Cardiac septum (tissue), 1 donor: ENCODE measurements around the gene FAM240A. TPM values are rescaled to one million over a fixed set of nuclear protein-coding genes. Genes with fewer than 3 reads are reported as not detected.

Experiments used
- DNase-seq: peaks from one replicate; pipeline ENCODE4 v3.0.0-alpha.2; 2020; ENCODE audit warnings: low spot score
- intact Hi-C: fragments of 100-400 bp; cut with DNase I; formaldehyde crosslinking; loops from one replicate; pipeline ENCODE4 v1.14.0; 2022
- total RNA-seq: library from RNA; stranded (reverse); fragmentation: NEBNext Ultra II Directional; extraction: Animal tissue kit (Norgen Biotek cat#: 25700); gene quantifications from one replicate; pipeline ENCODE4 v1.2.1, GENCODE V29; 2021
- donor health status: DM: no; HTN: no; CAD: no.

FAM240A gene
- total RNA-seq, 1 donor from 2014 or later, result not detected

DNA sequence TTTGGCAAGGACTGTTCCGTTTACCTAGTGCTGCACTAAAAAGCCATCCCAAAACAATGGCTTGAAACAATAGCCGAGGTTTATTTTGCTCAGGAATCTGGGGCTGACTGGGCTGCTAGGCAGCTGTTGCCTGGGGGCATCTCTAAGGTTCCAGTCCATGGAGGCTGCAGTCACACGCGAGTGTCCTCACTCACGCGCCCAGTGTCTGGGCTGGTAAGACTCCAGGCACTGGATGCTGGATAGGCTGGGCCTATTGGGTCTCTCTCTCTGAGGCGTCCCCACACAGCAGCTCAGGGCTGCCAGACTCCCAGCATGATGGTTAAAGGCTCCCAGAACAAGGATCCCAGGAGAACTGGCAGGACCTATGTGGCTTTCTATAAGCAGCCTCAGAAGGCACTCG is 47.0 kb downstream of the FAM240A start:
- intact Hi-C loops, result no loop called here
- DNase-seq, result no peak

GRCh38 chr3:46660003-46660402 is 47.7 kb downstream of the FAM240A start:
- no peak for DNase-seq

GRCh38 chr3:46660543-46661523 is 48.5 kb downstream of the FAM240A start:
- peak; percentile 81 for DNase-seq
- intact Hi-C loops, result loop anchor here (1.0 kb wide), 1 partner anchor 95 kb away; the partner anchor contains the start of gene LRRC2

More at GRCh38 chr3:46660003-46660402, 47.7 kb downstream of the FAM240A start:
- intact Hi-C loops, result loop anchor here (1.0 kb wide), 1 partner anchor 94 kb away; the partner anchor contains the start of gene LRRC2

GRCh38 chr3:46661776-46662766 is 49.7 kb downstream of the FAM240A start:
- intact Hi-C loops, result no loop called here
- DNase-seq, result no peak

GRCh38 chr3:46662771-46663551 is 50.6 kb downstream of the FAM240A start:
- intact Hi-C loops, result no loop called here

DNA sequence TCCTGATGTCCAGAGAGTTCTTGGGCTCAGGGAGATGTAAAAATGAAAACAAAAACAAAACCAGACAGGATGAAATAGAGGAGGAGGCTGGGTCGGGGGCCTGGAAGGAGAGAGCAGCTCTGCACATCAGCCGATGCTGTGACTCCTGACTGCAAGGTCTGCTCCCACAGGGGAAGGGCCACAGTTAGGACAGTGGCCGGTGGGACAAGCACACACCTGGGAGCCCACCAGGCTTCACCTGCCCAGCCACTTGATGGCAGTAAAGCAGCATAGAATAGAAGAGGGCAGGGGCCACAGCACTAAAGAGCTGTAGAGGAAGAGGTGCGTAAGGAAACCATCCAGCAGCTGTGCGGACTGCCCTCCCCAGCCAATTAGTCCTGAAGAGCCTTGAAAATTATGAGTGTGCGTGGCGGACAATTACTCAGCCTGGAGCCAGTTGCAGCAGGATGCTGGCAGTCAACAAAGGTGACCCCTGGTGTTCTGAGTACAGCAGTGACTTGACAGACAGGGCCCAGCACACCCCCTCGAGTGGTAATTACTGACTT is 51.3 kb downstream of the FAM240A start:
- intact Hi-C loops, result no loop called here
- no peak for DNase-seq

More at GRCh38 chr3:46662771-46663551, 50.6 kb downstream of the FAM240A start:
- DNase-seq, result no peak

DNA sequence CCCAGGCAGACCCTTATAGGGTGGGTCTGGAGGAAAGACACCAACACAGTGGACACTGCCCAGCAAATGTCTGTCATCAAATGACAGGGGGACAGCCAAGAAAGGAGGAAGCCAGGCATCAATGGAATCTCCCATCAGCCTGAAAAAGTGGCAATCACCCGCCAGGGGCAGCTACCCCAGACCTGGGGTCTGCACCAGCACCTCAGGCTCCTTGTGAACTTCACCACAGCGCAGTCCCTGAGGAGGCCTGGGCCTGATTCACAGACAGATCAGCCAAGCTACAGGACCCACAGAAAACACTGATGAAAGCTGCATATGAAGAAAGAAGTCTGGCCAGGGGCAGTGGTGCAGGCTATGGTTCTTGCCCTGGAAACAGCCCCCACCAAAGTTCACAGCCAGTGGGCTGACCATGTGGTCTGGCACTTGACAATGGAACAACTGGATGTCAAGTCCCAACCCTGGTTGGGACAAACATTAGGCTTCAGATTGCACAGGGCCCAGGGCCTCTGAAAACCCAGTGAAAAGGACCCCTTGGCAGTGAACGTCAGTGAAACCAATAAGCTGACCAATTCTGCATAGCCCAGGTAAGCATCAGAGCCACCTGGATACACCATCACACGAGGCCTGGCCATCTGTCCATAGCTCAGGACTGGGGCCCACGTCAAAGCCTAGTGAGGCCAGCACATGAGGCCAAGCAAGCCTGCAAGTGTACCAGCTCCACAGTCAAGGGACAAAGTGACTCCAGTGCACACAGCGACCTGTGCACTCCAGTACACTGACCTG is 52.1 kb downstream of the FAM240A start:
- intact Hi-C loops, result no loop called here
- peak; percentile 73 for DNase-seq

GRCh38 chr3:46664971-46665762 is 52.8 kb downstream of the FAM240A start:
- intact Hi-C loops, result no loop called here
- peak; percentile 76 for DNase-seq

DNA sequence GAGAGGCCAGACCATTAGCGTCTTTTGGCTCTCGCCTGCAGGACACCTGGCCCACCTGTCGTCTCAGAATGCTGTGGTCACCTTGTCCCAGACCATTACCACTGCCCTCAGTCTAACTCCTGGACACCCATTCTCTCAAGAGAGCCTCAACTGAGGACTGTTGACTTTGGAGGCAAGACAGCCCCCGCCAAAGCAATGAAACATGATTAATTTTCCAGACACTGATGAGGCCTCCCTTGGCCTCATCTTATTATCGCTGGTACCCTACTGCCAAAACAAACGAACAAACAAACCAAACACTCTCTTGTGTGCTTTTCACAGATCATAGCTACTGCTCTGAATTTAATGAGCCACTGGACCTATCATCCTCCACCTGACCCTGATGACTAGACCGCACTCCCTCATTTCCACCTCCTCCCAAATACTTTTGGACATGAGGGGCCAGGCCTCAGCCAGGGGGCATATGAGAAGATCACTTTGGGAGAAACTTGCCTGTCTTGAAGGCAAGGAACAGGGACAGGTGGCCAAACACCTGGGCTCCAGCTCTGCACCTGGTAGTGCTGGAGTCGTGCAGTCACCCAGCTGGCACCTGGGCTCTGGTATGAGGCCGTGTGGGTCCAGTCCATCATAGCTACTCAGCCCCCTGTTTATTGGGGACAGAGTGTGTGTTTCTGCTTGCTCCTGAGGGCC is 53.6 kb downstream of the FAM240A start:
- peak; percentile 63 for DNase-seq
- intact Hi-C loops, result loop anchor here (2.0 kb wide), 1 partner anchor 29 kb away; no protein-coding TSS in a partner anchor

GRCh38 chr3:46666453-46666845 is 54.1 kb downstream of the FAM240A start:
- DNase-seq, result peak; percentile 79
- intact Hi-C loops, result loop anchor here (2.0 kb wide), 1 partner anchor 28 kb away; no protein-coding TSS in a partner anchor

DNA sequence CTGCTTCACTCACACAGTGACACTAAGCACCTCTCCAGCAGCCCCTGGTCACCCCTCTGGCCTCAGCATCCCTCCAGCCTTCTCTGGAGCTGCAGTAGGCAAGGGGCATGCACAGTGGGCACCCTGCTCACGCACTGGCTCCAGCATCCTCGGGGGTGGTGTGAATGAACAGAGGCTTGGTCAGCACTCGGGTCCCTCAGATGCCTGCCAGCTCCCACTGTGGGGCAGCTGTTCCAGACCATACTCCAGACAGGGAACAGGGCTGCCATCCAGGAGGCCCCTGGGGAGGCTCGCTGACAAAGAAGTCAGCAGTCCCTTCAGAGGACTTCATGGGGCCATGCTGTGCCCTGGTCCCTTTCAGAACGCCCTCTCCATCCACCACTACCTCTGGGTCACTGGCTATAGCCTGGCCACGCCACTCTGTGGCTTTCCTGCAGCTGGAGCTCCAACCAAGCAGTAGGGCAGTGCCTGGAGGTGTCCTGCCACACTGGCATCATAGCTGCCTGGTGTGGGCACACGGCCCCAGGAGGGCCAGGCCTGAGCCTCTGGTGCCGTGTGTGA is 54.8 kb downstream of the FAM240A start:
- intact Hi-C loops, result loop anchor here (2.0 kb wide), 1 partner anchor 28 kb away; no protein-coding TSS in a partner anchor
- peak; percentile 73 for DNase-seq

GRCh38 chr3:46667657-46668056 is 55.3 kb downstream of the FAM240A start:
- peak; percentile 67 for DNase-seq
- intact Hi-C loops, result loop anchor here (2.0 kb wide), 1 partner anchor 27 kb away; no protein-coding TSS in a partner anchor

DNA sequence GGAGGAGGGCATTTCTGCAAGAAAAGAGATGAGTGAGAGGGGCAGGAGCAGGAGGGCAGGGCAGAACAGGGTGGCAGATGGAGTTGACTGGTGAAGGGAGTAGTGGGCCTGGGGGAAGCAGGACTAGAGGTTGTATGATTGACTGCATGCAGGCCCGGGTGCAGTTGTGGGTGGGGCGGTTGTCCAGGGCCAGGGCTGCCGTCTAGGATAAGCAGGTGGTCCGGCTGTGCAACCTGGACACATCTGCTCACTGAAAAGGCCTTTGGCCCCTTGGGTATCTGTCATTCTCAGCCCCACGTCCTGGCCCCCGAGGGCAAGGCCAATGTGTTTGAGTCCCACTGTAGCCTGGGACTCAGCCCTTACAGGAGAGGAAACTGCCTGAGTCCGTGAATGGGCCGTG is 55.8 kb downstream of the FAM240A start:
- peak; percentile 65 for DNase-seq
- intact Hi-C loops, result no loop called here

DNA sequence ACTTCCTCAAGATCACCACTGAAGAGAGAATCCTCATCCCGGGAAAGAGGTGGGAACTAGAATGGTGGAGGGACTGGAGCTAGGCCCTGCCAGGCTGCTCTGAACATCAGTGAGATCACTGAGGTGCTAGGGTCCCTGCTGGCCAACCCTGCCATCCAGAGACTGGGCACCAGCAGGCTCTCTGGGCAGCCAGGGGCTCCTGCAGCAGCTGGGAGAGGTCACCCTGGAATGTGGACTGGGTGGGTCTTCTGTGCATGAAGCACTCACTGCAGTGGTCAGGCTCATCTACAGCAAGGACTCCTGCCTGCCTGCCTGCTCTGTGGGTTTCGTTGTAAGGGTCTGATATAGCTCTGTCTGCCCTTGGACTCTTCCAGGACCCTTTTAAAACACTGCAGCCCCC is 56.3 kb downstream of the FAM240A start:
- peak; percentile 43 for DNase-seq
- intact Hi-C loops, result no loop called here

DNA sequence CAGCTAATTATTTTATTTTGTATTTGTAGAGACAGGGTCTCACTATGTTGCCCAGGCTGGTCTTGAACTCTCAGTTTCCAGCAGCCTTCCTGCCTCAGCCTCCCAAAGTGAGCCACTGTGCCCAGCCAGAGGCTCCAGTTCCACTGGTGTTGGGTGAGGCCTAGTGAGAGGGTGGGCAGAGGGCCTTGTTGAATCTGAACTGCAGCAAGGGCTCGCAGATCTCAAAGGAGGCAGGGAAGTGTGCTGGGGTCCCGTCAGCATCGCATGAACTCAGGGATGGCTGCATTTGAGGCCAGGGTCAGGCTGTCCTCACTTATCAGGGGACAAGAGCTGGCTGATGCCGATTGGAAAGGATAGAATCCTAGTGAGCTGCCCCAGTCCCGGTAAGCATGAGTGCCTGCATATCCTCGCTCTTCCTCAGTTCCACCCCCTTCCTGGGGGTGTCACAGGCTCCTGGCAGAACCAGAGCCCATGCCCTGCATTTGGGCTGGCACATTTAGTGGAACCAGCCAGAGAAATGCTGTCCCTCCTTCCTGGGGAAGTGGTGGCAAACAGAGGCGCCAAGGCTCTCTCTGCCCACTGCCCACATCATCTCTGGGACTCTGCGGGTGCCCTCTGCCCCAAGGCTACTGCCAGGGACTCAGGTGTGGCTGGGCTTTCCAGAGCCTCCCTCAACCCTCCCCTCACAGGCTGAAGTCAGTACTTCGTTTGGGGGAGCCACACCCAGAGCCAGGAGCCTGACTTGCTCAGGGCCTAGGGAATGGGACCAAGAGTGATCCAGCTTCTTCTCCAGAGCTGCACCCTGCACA is 57.1 kb downstream of the FAM240A start:
- intact Hi-C loops, result no loop called here
- peak; percentile 67 for DNase-seq
